Body of pancreas (tissue), 4 donors: ENCODE data around the gene LAMP1.

Experiments used
- CTCF ChIP-seq, 7 experiments: fragments of 450-650 bp in 4 of 7; fragments of 200-600 bp in 3 of 7; sonication (generic) in 3 of 7; IDR thresholded peaks; one replicate each; pipeline ENCODE4 v1.5.1; 2016 to 2019; ENCODE audit warnings: antibody characterized with exemption in 7 of 7
- POLR2A ChIP-seq, 3 donors: fragments of 450-650 bp; IDR thresholded peaks; one replicate each; pipeline ENCODE4 v1.6.1; 2016; ENCODE audit warnings: antibody characterized with exemption in 3 of 3, mild to moderate bottlenecking in 2 of 3

GRCh38 chr13:113283904-113284303, 13.1 kb upstream of the LAMP1 start:
- TF ChIP-seq POLR2A (IDR thresholded peaks at IDR 0.05) (no peak), CTCF (IDR thresholded peaks at IDR 0.05) (no peak)
